Aorta (tissue), 5 donors: ENCODE measurements around the gene REC8. TPM values are rescaled to one million over a fixed set of nuclear protein-coding genes. Genes with fewer than 3 reads are reported as not detected.
A peak's percentile ranks its signal among the peaks of the same experiment; 100 is the strongest.

Experiments
- ATAC-seq: fragments of 200-7000 bp; cut with Tn5 transposase; one replicate; pipeline ENCODE4 v1.9.1; 2022; ENCODE audit warnings: moderate library complexity; ENCODE audit not compliant: low FRiP score
- DNase-seq, 2 donors: peaks; one replicate each; pipeline ENCODE4 v3.0.0-alpha.2; 2020
- H3K27ac ChIP-seq, 2 donors: one replicate each; pipeline ENCODE4 v1.5.1; 2013; ENCODE audit warnings: low read length in 2 of 2, mild to moderate bottlenecking in 2 of 2, moderate library complexity in 2 of 2, control low read depth in 1 of 2, inconsistent platforms in 1 of 2, low read depth in 1 of 2
- H3K27me3 ChIP-seq, 2 donors: one replicate each; pipeline ENCODE4 v1.6.1; 2013; ENCODE audit warnings: control low read depth in 1 of 2, low read length in 1 of 2, mild to moderate bottlenecking in 1 of 2, moderate library complexity in 1 of 2; ENCODE audit not compliant: insufficient read depth in 2 of 2, control insufficient read depth in 1 of 2
- H3K36me3 ChIP-seq, 2 donors: one replicate each; pipeline ENCODE4 v1.6.1; 2013; ENCODE audit warnings: control low read depth in 1 of 2, low read length in 1 of 2, mild to moderate bottlenecking in 1 of 2; ENCODE audit not compliant: insufficient read depth in 2 of 2, control insufficient read depth in 1 of 2
- H3K4me1 ChIP-seq, 2 donors: one replicate each; pipeline ENCODE4 v1.6.1; 2013; ENCODE audit warnings: low read length in 2 of 2, control low read depth in 1 of 2, mild to moderate bottlenecking in 1 of 2, moderate library complexity in 1 of 2; ENCODE audit not compliant: insufficient read depth in 2 of 2, control insufficient read depth in 1 of 2
- H3K4me3 ChIP-seq, 2 donors: one replicate each; pipeline ENCODE4 v1.5.1; 2013; ENCODE audit warnings: low read length in 2 of 2, control low read depth in 1 of 2, mild to moderate bottlenecking in 1 of 2
- H3K9me3 ChIP-seq: one replicate; pipeline ENCODE4 v1.6.1; 2013; ENCODE audit warnings: mild to moderate bottlenecking, low read length; ENCODE audit not compliant: control insufficient read depth
- WGBS, 2 donors: extraction: QIAGEN DNeasy Blood & Tissue Kit; methylation state at CpG; one replicate each; pipeline ENCODE4 v1.1.7; 2013; 5-methylcytosine and 5-hydroxymethylcytosine counted together
- intact Hi-C, 2 donors: fragments of 100-400 bp; cut with DNase I; formaldehyde crosslinking; loops; one replicate each; pipeline versions ENCODE4 v1.14.2 to v1.15.0; 2022
- polyA plus RNA-seq, 2 donors: library from polyadenylated mRNA; stranded (reverse); fragments of 200-250 nt; gene quantifications; one replicate each; pipeline ENCODE4 v1.2.3, GENCODE V29; 2013
- total RNA-seq, 2 donors: library from RNA; stranded (reverse); fragmentation: NEBNext Ultra II Directional; extraction: Animal tissue kit (Norgen Biotek cat#: 25700); gene quantifications; one replicate each; pipeline ENCODE4 v1.2.1, GENCODE V29; 2021
- donor health status: healthy with polysubstance abuse.
- donor health status: Bipolar disorder and iron deficiency.
- donor health status: DM: no; HTN: no; CAD: no.
- donor health status: DM: no; HTN: no; CAD: no.
- donor health status: DM: yes; HTN: yes; CAD: no.

REC8 gene
- total and polyA plus RNA-seq, 4 donors = 2.4 to 18.1 (median 10.7) TPM

DNA sequence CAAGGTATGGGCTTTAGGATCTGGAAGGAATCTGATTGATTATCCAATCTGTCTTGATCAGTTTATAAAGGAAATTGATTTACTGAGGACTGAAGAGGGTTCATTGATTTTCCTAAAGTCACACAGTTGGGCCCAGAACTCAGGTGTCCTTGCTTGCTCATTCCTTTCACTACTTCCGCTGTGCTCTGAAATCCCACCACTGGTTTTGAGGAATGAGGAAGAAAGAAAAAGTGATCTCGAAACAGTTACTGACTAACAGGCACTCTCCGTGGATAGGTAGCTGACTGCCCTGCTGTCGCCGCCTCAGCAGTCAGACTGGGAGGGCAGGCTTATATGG, 41.5 kb upstream of the REC8 start, which contains the start of gene FITM1:
FITM1 (plus strand) TSS at position 280 of the 337 bp plus-strand sequence. CDS start 905 bp downstream, outside the sequence.
- Histone ChIP-seq H3K27ac (no peak within 1 kb of the TSS), H3K9me3 (no peaks in the 10 kb centered on the region), H3K4me3 (no peak within 1 kb of the TSS), H3K27me3 (no peaks in the 10 kb centered on the region), H3K36me3 (no peaks in the 10 kb centered on the region), H3K4me1 (no peaks in the 10 kb centered on the region)
- no peak for DNase-seq
- WGBS, 2 donors = 93 to 95% methylated on average over 5 of the region's 5 CpGs
- no peak for ATAC-seq
- intact Hi-C loops = no loop called here

DNA sequence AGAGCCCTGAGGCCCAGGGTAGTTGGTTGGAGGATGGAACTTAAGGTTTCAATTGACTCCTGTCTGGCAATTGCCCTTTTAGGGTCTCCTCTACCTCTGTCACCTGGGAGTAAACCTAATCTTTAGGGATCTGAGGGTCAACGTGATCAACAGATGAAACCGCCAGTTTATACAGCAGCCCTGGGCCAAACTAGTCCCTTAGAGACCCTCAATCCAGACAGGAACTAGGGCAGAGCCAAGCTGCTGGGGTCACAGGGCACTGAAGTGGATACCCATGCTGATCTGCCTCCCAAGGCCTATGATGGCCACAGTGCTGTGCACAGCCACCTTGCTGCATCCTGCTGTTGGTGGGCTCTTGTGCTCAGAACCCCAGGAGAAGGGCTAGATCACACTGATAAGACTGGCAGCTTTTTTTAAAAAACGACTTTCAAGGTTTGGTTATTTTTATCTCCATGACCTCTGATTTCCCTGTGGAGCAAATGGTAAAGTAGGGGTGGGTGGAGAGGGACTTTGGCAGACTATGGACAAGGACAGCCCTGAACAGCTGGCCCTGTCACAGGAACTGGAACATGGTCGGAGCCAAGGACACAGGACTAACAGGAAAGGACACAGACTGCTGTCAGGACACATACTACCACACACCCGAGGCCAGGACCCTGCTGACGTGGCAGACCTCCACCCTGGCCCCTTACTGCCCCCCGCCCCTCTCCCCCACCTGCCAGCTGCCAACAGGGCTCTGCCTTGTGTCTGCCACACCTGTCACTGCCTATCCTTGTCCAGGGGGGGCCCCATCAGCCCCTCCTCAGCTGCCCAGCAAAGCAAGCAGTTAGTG, 40.9 kb upstream of the REC8 start:
- Histone ChIP-seq H3K27me3 (no peaks in the 10 kb centered on the region), H3K27ac (no peak overlapping the region), H3K4me1 (no peaks in the 10 kb centered on the region), H3K4me3 (no peak overlapping the region), H3K36me3 (no peaks in the 10 kb centered on the region), H3K9me3 (no peaks in the 10 kb centered on the region)
- ATAC-seq = no peak
- intact Hi-C loops = no loop called here
- peak; percentile 29 to 72 for DNase-seq
- WGBS, 2 donors = 64% methylated on average over 5 to 7 of the region's 7 CpGs

DNA sequence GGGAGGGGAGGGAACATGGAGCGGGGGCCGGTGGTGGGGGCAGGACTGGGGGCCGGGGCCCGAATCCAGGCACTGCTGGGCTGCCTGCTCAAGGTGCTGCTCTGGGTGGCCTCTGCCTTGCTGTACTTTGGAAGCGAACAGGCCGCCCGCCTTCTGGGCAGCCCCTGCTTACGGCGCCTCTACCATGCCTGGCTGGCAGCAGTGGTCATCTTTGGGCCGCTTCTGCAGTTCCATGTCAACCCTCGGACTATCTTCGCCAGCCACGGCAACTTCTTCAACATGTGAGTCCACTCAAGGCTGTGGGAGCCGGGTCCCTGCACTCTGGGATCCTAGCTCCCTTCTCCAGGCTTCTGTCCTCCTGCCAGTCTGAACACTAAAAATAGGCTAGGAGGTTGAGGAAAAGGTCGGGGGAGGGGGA, 40.3 kb upstream of the REC8 start:
- no peaks in the 10 kb centered on the region for H3K9me3 ChIP-seq
- H3K27ac ChIP-seq = no peak overlapping the region
- intact Hi-C loops = no loop called here
- DNase-seq (peak; percentile 33 to 61), ATAC-seq (no peak)
- no peaks in the 10 kb centered on the region for H3K36me3 ChIP-seq
- H3K4me1 ChIP-seq = no peaks in the 10 kb centered on the region
- 60 to 78% methylated on average over 13 to 15 of the region's 15 CpGs for WGBS, 2 donors
- no peak overlapping the region for H3K4me3 ChIP-seq
- H3K27me3 ChIP-seq = no peaks in the 10 kb centered on the region

DNA sequence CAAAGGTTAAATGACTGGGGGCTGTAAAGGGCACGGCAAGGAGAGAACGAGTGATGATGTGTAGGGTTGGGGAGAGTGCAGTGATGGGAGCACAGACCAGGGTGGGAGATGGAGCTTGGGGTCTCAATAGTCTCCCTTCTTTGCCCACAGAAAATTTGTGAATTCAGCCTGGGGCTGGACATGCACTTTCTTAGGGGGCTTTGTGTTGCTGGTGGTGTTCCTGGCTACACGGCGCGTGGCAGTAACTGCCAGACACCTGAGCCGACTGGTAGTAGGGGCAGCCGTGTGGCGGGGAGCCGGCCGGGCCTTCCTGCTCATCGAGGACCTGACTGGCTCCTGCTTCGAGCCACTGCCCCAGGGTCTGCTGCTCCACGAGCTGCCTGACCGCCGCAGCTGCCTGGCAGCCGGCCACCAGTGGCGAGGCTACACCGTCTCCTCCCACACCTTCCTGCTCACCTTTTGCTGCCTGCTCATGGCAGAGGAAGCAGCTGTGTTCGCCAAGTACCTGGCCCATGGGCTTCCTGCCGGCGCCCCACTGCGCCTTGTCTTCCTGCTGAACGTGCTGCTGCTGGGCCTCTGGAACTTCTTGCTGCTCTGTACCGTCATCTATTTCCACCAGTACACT, 39.7 kb upstream of the REC8 start:
- H3K27ac ChIP-seq = no peak overlapping the region
- intact Hi-C loops = no loop called here
- H3K9me3 ChIP-seq = no peaks in the 10 kb centered on the region
- ATAC-seq = no peak
- no peaks in the 10 kb centered on the region for H3K4me1 ChIP-seq
- peak; percentile 36 to 67 for DNase-seq
- no peaks in the 10 kb centered on the region for H3K27me3 ChIP-seq
- H3K4me3 ChIP-seq = no peak overlapping the region
- 82 to 90% methylated on average over 24 of the region's 24 CpGs for WGBS, 2 donors
- H3K36me3 ChIP-seq = no peaks in the 10 kb centered on the region

DNA sequence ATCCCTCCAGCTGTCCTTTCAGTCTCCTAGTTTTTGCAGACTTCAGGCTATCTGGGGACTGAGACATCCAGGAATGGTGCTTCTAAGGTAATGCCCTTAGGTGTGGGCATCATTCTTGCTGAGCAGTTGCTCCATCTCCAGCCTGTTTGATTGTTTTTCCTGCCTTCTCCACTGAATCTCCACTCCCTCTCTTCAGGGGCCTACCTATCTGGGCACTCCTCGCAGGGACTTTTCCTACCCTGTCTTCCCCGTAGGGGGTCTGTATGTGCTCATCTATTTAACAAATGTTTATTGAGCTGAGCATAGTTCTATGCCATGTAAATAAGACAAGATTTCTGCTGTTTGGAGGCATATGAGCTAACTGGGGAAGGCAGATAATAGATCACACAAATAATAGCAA, 38.9 kb upstream of the REC8 start:
- H3K4me3 ChIP-seq = no peak overlapping the region
- no peak for DNase-seq
- no peak for ATAC-seq
- no peaks in the 10 kb centered on the region for H3K27me3 ChIP-seq
- H3K9me3 ChIP-seq = no peaks in the 10 kb centered on the region
- no peak overlapping the region for H3K27ac ChIP-seq
- WGBS, 2 donors = 93 to 94% methylated on average over 2 of the region's 2 CpGs
- no peaks in the 10 kb centered on the region for H3K36me3 ChIP-seq
- intact Hi-C loops = loop anchor here in 1 of 2 donors (1.0 kb wide), 1 partner anchor 17 kb away; no protein-coding TSS in a partner anchor
- no peaks in the 10 kb centered on the region for H3K4me1 ChIP-seq

DNA sequence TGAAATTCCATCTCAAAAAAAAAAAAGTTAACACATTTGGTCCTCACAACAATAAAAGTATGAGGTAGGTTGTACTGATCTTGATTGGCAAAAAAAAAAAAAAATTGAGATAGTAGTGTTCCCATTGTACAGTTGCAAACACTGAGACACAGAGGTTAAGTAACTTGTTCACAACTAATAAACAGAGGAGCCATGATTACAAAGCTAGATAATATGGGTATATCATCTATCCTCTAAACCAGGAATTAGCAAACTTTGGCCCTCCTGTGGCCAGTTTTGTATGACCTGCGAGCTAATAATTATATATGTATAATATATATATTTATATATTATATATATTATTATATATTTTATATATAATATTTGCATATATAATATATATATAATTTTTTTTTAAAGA, 38.1 kb upstream of the REC8 start:
- Histone ChIP-seq H3K9me3 (no peaks in the 10 kb centered on the region), H3K4me3 (no peak overlapping the region), H3K27me3 (no peaks in the 10 kb centered on the region), H3K27ac (no peak overlapping the region), H3K4me1 (no peaks in the 10 kb centered on the region), H3K36me3 (no peaks in the 10 kb centered on the region)
- DNase-seq (no peak), ATAC-seq (no peak)
- intact Hi-C loops = loop anchor here in 1 of 2 donors (1.0 kb wide), 1 partner anchor 17 kb away; no protein-coding TSS in a partner anchor
- WGBS, 2 donors = 96 to 97% methylated on average over 1 of the region's 1 CpG

DNA sequence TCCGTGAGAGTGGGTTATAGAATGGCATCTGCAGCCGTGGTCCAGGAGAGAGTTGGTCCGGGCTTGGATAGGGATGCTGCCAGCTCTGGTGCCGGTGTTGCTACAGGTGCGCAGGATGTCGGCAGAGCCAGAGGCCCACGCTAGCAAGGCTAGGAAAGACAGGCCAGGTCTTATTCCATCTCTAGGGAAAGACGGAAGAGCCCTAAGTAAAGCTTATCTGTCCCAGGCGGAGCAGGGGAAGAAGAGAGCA, 36.4 kb upstream of the REC8 start:
- H3K27ac ChIP-seq = peak overlapping the region in 1 of 2 donors; percentile 26
- H3K4me3 ChIP-seq = peak overlapping the region; percentile 36 to 92
- 2% methylated on average over 9 of the region's 9 CpGs for WGBS, 2 donors
- H3K36me3 ChIP-seq = no peaks in the 10 kb centered on the region
- H3K27me3 ChIP-seq = no peaks in the 10 kb centered on the region
- H3K9me3 ChIP-seq = no peaks in the 10 kb centered on the region
- no peaks in the 10 kb centered on the region for H3K4me1 ChIP-seq
- intact Hi-C loops = no loop called here
- no peak for DNase-seq
- peak; percentile 1 for ATAC-seq

DNA sequence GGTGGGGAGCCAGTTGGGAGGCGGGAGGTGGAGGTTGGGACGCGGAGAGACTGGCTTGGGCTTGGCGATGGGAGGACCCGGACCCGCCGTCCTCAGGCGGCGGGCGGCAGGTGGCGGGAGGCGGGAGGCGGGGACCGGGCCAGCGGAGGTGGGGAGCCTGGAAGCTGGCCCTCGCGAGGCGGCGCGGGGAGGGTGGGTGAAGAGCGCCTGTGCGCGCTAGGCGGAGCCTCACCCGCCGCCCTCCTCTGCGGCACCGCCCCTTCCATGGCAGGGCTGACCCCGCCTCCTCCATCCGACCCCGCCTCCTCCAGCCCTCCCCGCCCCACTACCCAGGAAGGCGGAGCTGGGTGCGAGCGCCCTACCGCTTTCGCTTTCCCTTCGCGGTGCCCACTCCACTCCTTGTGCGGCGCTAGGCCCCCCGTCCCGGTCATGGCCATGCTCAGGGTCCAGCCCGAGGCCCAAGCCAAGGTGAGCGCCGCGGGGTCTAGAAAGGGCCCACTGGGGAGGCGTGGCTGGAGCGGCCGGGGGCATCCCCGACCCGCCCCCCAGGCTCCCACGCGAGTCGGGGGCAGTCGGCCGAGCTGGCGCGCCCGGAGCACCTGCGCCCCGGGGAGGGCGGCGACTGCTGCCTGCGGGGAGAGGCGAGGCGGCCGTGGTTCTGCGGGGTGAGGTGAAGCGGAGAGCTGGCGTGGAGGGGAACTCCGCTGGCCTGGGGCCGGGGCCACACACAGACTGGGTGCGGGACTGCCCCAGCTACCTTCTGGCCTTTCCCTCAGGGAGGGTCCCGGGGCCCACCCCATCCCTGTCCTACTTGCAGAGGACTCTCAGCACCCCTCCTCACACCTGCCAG, 35.8 kb upstream of the REC8 start, which contains the start of gene PSME1:
PSME1 (plus strand) TSS at position 361 of the 850 bp plus-strand sequence; CDS start at position 430, 69 bp downstream.
- H3K27me3 ChIP-seq = no peaks in the 10 kb centered on the region
- ATAC-seq = peak; percentile 99
- 0 to 1% methylated on average over 39 to 75 of the region's 75 CpGs for WGBS, 2 donors
- intact Hi-C loops = no loop called here
- peak; percentile 96 to 98 for DNase-seq
- peak within 1 kb of the TSS in 1 of 2 donors; percentile 26 for H3K27ac ChIP-seq
- no peaks in the 10 kb centered on the region for H3K4me1 ChIP-seq
- peak within 1 kb of the TSS; percentile 71 to 92 for H3K4me3 ChIP-seq
- no peaks in the 10 kb centered on the region for H3K36me3 ChIP-seq
- no peaks in the 10 kb centered on the region for H3K9me3 ChIP-seq
